ENCODE measurements around the gene ARID1B. TPM values are rescaled to one million over a fixed set of nuclear protein-coding genes. Genes with fewer than 3 reads are reported as not detected.
A peak's percentile ranks its signal among the peaks of the same experiment; 100 is the strongest.

The ARID1B gene
- total and polyA plus RNA-seq, 9 of the 15 experiments (the other 6 are each of a cell fraction or from before 2014, with no cell fraction given) = 12.5 to 50.5 (median 25.8) TPM

DNA sequence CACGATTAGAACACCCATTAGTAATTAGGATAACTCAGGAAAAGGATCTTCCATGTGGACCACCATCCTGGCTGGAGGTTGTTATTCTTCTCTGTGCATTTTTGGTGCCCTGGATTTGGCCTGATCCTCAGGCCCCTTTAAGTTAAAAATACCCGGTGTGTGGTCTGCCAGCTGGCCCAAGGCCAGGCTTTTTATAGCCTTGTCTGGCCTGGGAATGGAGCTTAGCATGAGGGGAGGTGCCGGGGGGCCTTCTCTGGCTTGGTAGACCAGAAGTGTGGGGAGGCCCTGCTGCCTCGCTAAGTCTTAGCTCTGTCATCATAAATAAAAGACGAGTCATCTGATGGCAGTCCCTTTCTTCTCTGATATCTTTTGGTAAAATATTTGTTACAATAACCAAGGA lies 71.4 kb downstream of the ARID1B start (continued):
- TF ChIP-seq, protein P1, sequence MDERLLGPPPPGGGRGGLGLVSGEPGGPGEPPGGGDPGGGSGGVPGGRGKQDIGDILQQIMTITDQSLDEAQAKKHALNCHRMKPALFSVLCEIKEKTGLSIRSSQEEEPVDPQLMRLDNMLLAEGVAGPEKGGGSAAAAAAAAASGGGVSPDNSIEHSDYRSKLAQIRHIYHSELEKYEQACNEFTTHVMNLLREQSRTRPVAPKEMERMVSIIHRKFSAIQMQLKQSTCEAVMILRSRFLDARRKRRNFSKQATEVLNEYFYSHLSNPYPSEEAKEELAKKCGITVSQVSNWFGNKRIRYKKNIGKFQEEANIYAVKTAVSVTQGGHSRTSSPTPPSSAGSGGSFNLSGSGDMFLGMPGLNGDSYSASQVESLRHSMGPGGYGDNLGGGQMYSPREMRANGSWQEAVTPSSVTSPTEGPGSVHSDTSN (CRISPR knock-in tag; IDR thresholded peaks at IDR 0.05; ENCODE audit: low read depth) = no peak
- TF ChIP-seq, protein P1 (tag; conservative IDR thresholded peaks at IDR 0.05; ENCODE audit: low read depth) = peak; percentile 22; the same call in 1 of the 2 replicates
- TF ChIP-seq, protein P2, sequence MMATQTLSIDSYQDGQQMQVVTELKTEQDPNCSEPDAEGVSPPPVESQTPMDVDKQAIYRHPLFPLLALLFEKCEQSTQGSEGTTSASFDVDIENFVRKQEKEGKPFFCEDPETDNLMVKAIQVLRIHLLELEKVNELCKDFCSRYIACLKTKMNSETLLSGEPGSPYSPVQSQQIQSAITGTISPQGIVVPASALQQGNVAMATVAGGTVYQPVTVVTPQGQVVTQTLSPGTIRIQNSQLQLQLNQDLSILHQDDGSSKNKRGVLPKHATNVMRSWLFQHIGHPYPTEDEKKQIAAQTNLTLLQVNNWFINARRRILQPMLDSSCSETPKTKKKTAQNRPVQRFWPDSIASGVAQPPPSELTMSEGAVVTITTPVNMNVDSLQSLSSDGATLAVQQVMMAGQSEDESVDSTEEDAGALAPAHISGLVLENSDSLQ (IDR thresholded peaks at IDR 0.05) = peak; percentile 58; the same call in 1 of the 2 replicates
- peak; percentile 72 for TF ChIP-seq NFIC (IDR thresholded peaks at IDR 0.05)

DNA sequence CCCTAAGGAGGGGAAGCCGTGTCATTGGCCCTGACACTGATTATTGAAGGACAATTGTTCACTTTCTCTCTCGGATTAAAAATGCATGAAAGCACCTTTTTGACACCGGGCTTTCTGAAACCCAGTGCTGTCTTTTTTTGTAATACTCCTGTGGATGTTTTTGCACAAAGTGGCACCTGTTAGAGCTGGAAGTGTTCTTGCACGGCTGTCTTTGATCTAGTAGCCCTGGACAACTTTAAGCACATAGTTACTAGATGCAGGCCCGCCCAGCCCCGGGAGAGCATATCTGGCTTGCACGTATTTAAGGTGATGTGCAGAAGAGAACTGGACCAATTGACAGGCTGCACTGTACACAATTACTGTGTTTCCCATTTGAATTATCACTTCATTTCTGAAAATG lies 72.6 kb downstream of the ARID1B start:
- no peak for FAIRE-seq
- H2AFZ ChIP-seq (ENCODE audit: low read depth, low read length) = no peak overlapping the region
- no peaks in the 10 kb centered on the region for H3K27me3 ChIP-seq (ENCODE audit: control insufficient read depth in 2 of 2, insufficient read depth in 2 of 2, low read length in 2 of 2)
- no peak overlapping the region for H3K27ac ChIP-seq (ENCODE audit: extremely low read depth, low read depth, low read length)
- no peaks in the 10 kb centered on the region for H3K9me1 ChIP-seq (ENCODE audit: control insufficient read depth, insufficient read depth, low read length)
- peaks cover 97% of the 10 kb centered on the region for H3K79me2 ChIP-seq (ENCODE audit: control insufficient read depth, insufficient read depth, low read length)
- no peak overlapping the region for H3K4me2 ChIP-seq (ENCODE audit: insufficient read depth, low read length)
- intact Hi-C loops (cut with micrococcal nuclease) (loop anchor here (5.0 kb wide), 1 partner anchor 68 kb away; no protein-coding TSS in a partner anchor), in situ Hi-C loops (cut with MboI) (no loop called here)
- CTCF ChIA-PET (ENCODE audit: low intra/inter-chr PET ratio) = no interaction called here
- no peak overlapping the region for H3K4me3 ChIP-seq
- POLR2A ChIA-PET = interaction anchor here (0.6 kb wide), 1 partner anchor 631 kb away, joined by 3 read pairs; no protein-coding TSS in a partner anchor
- no peaks in the 10 kb centered on the region for H3K36me3 ChIP-seq (ENCODE audit: control insufficient read depth, insufficient read depth, low read length)
- H3K9ac ChIP-seq (ENCODE audit: insufficient read depth in 1 of 2, low read depth in 2 of 2, low read length in 2 of 2) = no peak overlapping the region
- ATAC-seq = peak; percentile 11; the same call in 2 of the 3 replicates
- no peaks in the 10 kb centered on the region for H3K9me3 ChIP-seq (replicated peaks; ENCODE audit: control insufficient read depth, insufficient read depth, low read depth, low read length)
- WGBS (ENCODE audit: insufficient coverage, low coverage, missing lambda C conversion rate) = 48% methylated on average over 7 of the region's 7 CpGs
- peak in 1 of 4 experiments; percentile 19 for DNase-seq (ENCODE audit: extremely low read depth in 1 of 4, low spot score in 3 of 4)
- no TSS peak for BruUV-seq (replicated peaks)
- H3K4me1 ChIP-seq (replicated peaks in 1 of 2; ENCODE audit: control insufficient read depth in 2 of 2, insufficient read depth in 2 of 2, low read length in 2 of 2) = peaks cover 12 to 46% of the 10 kb centered on the region in 2 experiments; a peak in 4 of 5 replicates
- 0 out of 2 replicates have a peak, but pooled peaks cover 5% of the 10 kb centered on the region for H4K20me1 ChIP-seq (replicated peaks; ENCODE audit: control insufficient read depth, insufficient read depth, low read length)
- TF ChIP-seq, protein P3, sequence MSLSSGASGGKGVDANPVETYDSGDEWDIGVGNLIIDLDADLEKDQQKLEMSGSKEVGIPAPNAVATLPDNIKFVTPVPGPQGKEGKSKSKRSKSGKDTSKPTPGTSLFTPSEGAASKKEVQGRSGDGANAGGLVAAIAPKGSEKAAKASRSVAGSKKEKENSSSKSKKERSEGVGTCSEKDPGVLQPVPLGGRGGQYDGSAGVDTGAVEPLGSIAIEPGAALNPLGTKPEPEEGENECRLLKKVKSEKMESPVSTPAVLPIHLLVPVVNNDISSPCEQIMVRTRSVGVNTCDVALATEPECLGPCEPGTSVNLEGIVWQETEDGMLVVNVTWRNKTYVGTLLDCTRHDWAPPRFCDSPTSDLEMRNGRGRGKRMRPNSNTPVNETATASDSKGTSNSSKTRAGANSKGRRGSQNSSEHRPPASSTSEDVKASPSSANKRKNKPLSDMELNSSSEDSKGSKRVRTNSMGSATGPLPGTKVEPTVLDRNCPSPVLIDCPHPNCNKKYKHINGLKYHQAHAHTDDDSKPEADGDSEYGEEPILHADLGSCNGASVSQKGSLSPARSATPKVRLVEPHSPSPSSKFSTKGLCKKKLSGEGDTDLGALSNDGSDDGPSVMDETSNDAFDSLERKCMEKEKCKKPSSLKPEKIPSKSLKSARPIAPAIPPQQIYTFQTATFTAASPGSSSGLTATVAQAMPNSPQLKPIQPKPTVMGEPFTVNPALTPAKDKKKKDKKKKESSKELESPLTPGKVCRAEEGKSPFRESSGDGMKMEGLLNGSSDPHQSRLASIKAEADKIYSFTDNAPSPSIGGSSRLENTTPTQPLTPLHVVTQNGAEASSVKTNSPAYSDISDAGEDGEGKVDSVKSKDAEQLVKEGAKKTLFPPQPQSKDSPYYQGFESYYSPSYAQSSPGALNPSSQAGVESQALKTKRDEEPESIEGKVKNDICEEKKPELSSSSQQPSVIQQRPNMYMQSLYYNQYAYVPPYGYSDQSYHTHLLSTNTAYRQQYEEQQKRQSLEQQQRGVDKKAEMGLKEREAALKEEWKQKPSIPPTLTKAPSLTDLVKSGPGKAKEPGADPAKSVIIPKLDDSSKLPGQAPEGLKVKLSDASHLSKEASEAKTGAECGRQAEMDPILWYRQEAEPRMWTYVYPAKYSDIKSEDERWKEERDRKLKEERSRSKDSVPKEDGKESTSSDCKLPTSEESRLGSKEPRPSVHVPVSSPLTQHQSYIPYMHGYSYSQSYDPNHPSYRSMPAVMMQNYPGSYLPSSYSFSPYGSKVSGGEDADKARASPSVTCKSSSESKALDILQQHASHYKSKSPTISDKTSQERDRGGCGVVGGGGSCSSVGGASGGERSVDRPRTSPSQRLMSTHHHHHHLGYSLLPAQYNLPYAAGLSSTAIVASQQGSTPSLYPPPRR (CRISPR knock-in tag; IDR thresholded peaks at IDR 0.05; ENCODE audit: borderline replicate concordance) = no peak
- no peak for TF ChIP-seq ARNT (IDR thresholded peaks at IDR 0.05)
- no peak for TF ChIP-seq HOXB6 (CRISPR knock-in tag; IDR thresholded peaks at IDR 0.05; ENCODE audit: borderline replicate concordance)
- no peak for TF ChIP-seq POLR3A (IDR thresholded peaks at IDR 0.05; ENCODE audit: borderline replicate concordance, extremely low read depth, insufficient read depth, insufficient read length)
